ENCODE measurements around the gene PADI3. TPM values are rescaled to one million over a fixed set of nuclear protein-coding genes. Genes with fewer than 3 reads are reported as not detected.

PADI3 gene
- total RNA-seq, 1 experiment from 2014 or later, result not detected

DNA sequence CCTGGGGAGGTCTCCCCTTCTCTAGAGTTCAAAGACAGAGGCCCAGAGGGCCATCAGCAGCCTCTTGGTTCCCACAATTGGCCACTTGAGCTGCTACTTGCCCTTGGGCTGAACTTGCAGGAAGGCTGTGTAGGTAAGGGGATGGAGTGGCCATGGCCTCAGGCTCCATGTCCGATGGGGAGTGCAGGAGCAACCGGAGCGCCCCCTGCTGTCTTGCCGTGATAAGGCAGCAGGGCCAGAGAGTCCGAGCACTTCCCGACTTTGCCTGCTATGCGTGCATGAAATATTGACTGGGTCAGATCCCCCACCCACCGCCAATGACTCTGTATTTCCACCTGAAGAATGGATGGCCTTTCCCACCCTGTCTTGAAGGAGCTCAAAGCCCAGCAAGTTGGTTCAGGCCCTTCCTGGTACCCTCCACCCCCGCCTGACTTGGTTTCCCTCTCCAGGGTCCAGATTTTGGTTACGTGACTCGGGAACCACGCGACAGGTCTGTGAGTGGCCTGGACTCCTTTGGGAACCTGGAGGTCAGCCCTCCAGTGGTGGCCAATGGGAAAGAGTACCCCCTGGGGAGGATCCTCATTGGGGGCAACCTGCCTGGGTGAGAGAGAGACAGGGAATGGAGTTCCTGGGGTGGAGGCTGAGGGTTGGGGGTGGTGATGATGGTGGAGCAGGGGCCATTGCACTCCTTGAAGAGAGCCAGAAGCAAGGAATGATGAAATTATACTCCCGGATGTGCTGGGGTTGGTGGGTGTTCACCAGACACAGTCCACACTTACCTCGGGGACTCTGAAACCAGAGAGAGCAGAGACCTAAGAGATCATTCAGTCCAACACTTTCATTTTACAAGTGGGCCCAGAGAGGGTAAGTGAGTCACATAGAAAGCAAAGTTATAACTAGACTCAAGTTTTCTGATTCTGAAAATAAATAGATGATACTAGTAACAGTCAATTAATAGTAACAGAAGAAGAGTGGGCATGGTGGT, 25.6 kb downstream of the PADI3 start:
- Histone ChIP-seq H3K27me3 (ENCODE audit: low read length) (no peaks in the 10 kb centered on the region), H3K79me2 (ENCODE audit: low read length) (no peaks in the 10 kb centered on the region), H3K4me3 (ENCODE audit: low read length) (no peak overlapping the region), H4K20me1 (ENCODE audit: insufficient read depth, low read depth, low read length) (no peaks in the 10 kb centered on the region), H3K9ac (ENCODE audit: low read length) (no peak overlapping the region), H3K9me2 (replicated peaks; ENCODE audit: insufficient read depth, low read length) (no peaks in the 10 kb centered on the region), H3K27ac (ENCODE audit: low read length) (no peak overlapping the region), H2AFZ (ENCODE audit: low read length) (no peak overlapping the region), H3K36me3 (ENCODE audit: insufficient read depth, low read length) (no peaks in the 10 kb centered on the region), H3K4me1 (ENCODE audit: low read length) (no peaks in the 10 kb centered on the region), H3K4me2 (ENCODE audit: low read depth, low read length, poor library complexity, severe bottlenecking) (no peak overlapping the region), H3K9me3 (ENCODE audit: low read length) (no peaks in the 10 kb centered on the region)
- DNase-seq, result peak; percentile 84

DNA sequence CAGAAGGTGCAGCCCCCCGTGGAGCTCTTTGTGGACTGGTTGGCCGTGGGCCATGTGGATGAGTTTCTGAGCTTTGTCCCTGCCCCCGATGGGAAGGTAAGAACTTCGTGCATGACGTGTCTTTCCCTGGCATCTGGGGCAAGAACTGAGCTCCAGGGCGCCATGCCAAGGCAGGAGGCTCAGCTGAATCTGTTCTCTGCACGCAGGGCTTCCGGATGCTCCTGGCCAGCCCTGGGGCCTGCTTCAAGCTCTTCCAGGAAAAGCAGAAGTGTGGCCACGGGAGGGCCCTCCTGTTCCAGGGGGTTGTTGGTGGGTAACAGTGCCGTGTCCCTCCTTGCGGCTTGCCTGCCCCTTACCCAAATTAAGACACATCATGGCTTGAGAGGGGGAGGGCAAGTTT, 27.7 kb downstream of the PADI3 start:
- no peaks in the 10 kb centered on the region for H3K79me2 ChIP-seq (ENCODE audit: low read length)
- H2AFZ ChIP-seq (ENCODE audit: low read length), result no peak overlapping the region
- DNase-seq, result no peak
- H3K9me2 ChIP-seq (replicated peaks; ENCODE audit: insufficient read depth, low read length), result no peaks in the 10 kb centered on the region
- no peaks in the 10 kb centered on the region for H3K27me3 ChIP-seq (ENCODE audit: low read length)
- H4K20me1 ChIP-seq (ENCODE audit: insufficient read depth, low read depth, low read length), result no peaks in the 10 kb centered on the region
- H3K27ac ChIP-seq (ENCODE audit: low read length), result no peak overlapping the region
- no peak overlapping the region for H3K4me3 ChIP-seq (ENCODE audit: low read length)
- no peaks in the 10 kb centered on the region for H3K4me1 ChIP-seq (ENCODE audit: low read length)
- no peaks in the 10 kb centered on the region for H3K9me3 ChIP-seq (ENCODE audit: low read length)
- no peak overlapping the region for H3K4me2 ChIP-seq (ENCODE audit: low read depth, low read length, poor library complexity, severe bottlenecking)
- no peaks in the 10 kb centered on the region for H3K36me3 ChIP-seq (ENCODE audit: insufficient read depth, low read length)
- H3K9ac ChIP-seq (ENCODE audit: low read length), result no peak overlapping the region

DNA sequence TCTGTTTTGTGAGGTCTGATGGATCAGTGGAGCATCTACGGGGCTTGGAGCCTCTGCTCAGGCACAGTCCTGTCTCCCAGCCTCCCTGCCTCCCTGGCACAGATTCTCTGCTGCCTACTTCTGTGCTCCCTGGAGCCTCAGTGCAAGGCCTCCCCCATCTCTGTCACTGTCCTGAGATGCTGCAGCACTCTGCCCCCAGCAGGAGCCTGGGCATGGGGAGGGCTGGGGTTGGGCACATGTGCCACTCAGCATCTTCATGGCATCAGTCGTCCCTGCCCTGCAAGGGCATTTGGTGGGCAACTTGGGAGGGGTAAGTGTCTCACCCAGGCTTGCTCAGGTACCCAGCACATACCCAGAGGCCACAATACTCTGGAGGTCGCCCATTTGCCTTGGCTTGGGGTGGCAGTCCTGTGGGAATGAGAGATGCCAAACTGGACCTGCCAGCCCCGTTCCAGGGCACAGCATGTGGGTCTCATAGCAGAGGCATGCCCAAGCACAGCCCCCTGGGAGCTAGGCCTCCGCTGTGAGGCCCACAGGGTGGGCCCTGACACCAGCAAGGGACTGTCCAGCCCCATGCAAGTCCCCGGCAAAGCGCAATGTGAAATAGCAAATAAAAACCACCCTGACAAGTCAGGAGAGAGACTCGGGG, 28.7 kb downstream of the PADI3 start:
- no peak overlapping the region for H2AFZ ChIP-seq (ENCODE audit: low read length)
- H3K4me2 ChIP-seq (ENCODE audit: low read depth, low read length, poor library complexity, severe bottlenecking), result no peak overlapping the region
- H3K27ac ChIP-seq (ENCODE audit: low read length), result no peak overlapping the region
- no peaks in the 10 kb centered on the region for H3K36me3 ChIP-seq (ENCODE audit: insufficient read depth, low read length)
- no peaks in the 10 kb centered on the region for H3K79me2 ChIP-seq (ENCODE audit: low read length)
- no peaks in the 10 kb centered on the region for H4K20me1 ChIP-seq (ENCODE audit: insufficient read depth, low read depth, low read length)
- no peaks in the 10 kb centered on the region for H3K27me3 ChIP-seq (ENCODE audit: low read length)
- no peaks in the 10 kb centered on the region for H3K9me3 ChIP-seq (ENCODE audit: low read length)
- H3K9ac ChIP-seq (ENCODE audit: low read length), result no peak overlapping the region
- H3K9me2 ChIP-seq (replicated peaks; ENCODE audit: insufficient read depth, low read length), result no peaks in the 10 kb centered on the region
- no peaks in the 10 kb centered on the region for H3K4me1 ChIP-seq (ENCODE audit: low read length)
- no peak for DNase-seq
- H3K4me3 ChIP-seq (ENCODE audit: low read length), result no peak overlapping the region

DNA sequence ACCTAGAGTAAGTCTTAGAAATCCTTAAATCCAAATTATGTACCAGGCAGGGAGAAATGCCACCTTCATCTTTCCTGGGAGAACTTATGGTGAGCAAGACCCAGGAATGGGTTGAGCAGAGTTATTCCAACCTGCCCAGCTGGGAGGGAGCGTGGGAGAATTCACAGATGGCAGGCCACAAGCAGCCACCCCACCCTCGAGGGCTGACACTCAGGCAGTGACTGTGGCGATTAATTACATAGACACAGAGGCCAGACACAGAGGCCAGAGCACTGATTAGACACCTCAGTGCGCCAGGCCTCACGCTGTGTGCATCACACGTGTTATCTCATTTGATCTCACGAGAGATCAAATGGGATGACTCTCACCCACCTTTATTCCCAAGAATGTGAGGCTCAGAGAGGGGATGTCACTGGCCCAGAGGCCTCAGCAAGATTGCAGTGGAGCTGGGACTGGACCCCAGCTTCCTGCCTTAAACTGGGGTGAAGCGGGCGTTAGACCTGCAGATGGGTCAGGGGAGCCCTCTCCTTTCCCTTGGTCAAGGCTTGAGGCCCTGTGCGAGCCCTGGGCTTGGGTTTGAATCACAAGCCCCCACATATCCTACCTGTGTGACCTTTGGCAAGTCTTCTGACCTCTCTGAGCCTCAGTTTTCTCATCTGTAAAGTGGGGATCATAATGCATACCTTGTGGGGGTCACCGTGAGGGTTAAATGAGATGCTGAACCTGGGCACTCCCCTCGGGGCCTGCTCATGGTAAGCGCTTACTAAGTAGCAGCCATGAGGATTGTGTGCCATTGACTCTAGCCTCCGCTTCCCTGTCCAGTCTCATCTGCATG, 30.3 kb downstream of the PADI3 start:
- no peaks in the 10 kb centered on the region for H3K27me3 ChIP-seq (ENCODE audit: low read length)
- H3K79me2 ChIP-seq (ENCODE audit: low read length), result no peaks in the 10 kb centered on the region
- no peaks in the 10 kb centered on the region for H3K9me2 ChIP-seq (replicated peaks; ENCODE audit: insufficient read depth, low read length)
- no peaks in the 10 kb centered on the region for H3K4me1 ChIP-seq (ENCODE audit: low read length)
- H3K9me3 ChIP-seq (ENCODE audit: low read length), result no peaks in the 10 kb centered on the region
- no peak overlapping the region for H2AFZ ChIP-seq (ENCODE audit: low read length)
- no peak overlapping the region for H3K9ac ChIP-seq (ENCODE audit: low read length)
- H4K20me1 ChIP-seq (ENCODE audit: insufficient read depth, low read depth, low read length), result no peaks in the 10 kb centered on the region
- no peak overlapping the region for H3K27ac ChIP-seq (ENCODE audit: low read length)
- H3K4me3 ChIP-seq (ENCODE audit: low read length), result no peak overlapping the region
- no peaks in the 10 kb centered on the region for H3K36me3 ChIP-seq (ENCODE audit: insufficient read depth, low read length)
- H3K4me2 ChIP-seq (ENCODE audit: low read depth, low read length, poor library complexity, severe bottlenecking), result no peak overlapping the region
- DNase-seq, result no peak

DNA sequence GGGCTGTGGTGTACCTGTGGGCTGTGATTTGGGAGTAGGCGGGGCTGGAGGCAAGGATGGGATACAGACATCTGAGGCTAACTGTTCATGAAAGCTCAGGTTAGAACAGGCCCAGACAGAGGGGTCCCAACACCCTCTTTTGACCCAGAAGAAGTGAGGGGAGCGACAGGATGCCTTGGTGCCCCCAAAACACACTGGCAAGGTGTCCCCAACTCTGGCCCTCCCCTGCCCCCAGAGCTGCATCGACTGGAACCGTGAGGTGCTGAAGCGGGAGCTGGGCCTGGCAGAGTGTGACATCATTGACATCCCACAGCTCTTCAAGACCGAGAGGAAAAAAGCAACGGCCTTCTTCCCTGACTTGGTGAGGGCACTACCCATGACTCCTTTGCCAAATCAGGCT, 31.5 kb downstream of the PADI3 start:
- Histone ChIP-seq H3K27me3 (ENCODE audit: low read length) (no peaks in the 10 kb centered on the region), H3K9ac (ENCODE audit: low read length) (no peak overlapping the region), H3K27ac (ENCODE audit: low read length) (no peak overlapping the region), H3K4me2 (ENCODE audit: low read depth, low read length, poor library complexity, severe bottlenecking) (no peak overlapping the region), H3K9me3 (ENCODE audit: low read length) (no peaks in the 10 kb centered on the region), H3K4me1 (ENCODE audit: low read length) (no peaks in the 10 kb centered on the region), H3K79me2 (ENCODE audit: low read length) (no peaks in the 10 kb centered on the region), H2AFZ (ENCODE audit: low read length) (no peak overlapping the region), H3K4me3 (ENCODE audit: low read length) (no peak overlapping the region), H3K36me3 (ENCODE audit: insufficient read depth, low read length) (no peaks in the 10 kb centered on the region), H4K20me1 (ENCODE audit: insufficient read depth, low read depth, low read length) (no peaks in the 10 kb centered on the region), H3K9me2 (replicated peaks; ENCODE audit: insufficient read depth, low read length) (no peaks in the 10 kb centered on the region)
- no peak for DNase-seq

DNA sequence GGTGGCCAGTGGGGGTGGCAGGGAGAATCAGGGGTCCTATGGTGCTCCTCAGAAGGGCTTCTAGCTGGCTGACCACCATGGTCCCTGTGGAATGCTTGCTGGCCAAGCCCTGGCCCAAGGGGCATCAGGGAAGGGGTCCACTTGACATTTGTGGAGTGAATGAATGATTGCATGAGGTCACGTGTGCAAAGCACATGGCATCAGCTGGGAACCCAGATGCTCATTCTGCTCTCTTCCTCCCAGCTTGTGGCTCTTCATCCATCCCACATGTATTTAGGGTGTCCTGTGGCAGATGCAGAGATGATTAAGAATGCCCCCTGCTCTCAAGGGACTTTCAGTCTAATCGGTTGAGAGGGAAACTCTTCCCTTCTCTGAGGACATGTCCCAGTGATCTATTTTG, 32.0 kb downstream of the PADI3 start:
- Histone ChIP-seq H3K9me2 (replicated peaks; ENCODE audit: insufficient read depth, low read length) (no peaks in the 10 kb centered on the region), H3K4me3 (ENCODE audit: low read length) (no peak overlapping the region), H3K9ac (ENCODE audit: low read length) (no peak overlapping the region), H4K20me1 (ENCODE audit: insufficient read depth, low read depth, low read length) (no peaks in the 10 kb centered on the region), H2AFZ (ENCODE audit: low read length) (no peak overlapping the region), H3K4me1 (ENCODE audit: low read length) (no peaks in the 10 kb centered on the region), H3K9me3 (ENCODE audit: low read length) (no peaks in the 10 kb centered on the region), H3K27ac (ENCODE audit: low read length) (no peak overlapping the region), H3K36me3 (ENCODE audit: insufficient read depth, low read length) (no peaks in the 10 kb centered on the region), H3K79me2 (ENCODE audit: low read length) (no peaks in the 10 kb centered on the region), H3K4me2 (ENCODE audit: low read depth, low read length, poor library complexity, severe bottlenecking) (no peak overlapping the region), H3K27me3 (ENCODE audit: low read length) (no peaks in the 10 kb centered on the region)
- no peak for DNase-seq

DNA sequence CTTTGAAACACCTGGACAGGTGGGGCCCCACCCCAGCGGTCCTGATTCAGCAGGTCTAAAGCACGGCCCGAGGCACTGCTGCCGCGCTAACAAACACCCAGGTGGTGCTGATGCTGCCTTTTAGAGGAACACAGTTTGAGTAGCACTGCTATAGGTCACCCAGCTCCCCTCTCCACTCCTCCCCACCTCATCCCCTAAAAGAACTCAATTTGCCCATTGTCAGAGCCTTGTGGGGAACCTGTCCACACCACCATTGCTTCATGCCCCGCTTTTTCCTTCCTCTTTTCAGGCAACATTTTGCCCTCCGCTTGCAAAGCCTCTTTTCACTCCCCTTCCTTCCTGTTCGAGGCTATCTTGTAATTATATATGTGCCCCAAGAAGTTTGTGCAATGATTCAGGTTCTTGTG, 32.9 kb downstream of the PADI3 start:
- no peak overlapping the region for H3K4me2 ChIP-seq (ENCODE audit: low read depth, low read length, poor library complexity, severe bottlenecking)
- H3K4me3 ChIP-seq (ENCODE audit: low read length), result no peak overlapping the region
- no peak overlapping the region for H3K27ac ChIP-seq (ENCODE audit: low read length)
- H3K4me1 ChIP-seq (ENCODE audit: low read length), result no peaks in the 10 kb centered on the region
- H3K9me2 ChIP-seq (replicated peaks; ENCODE audit: insufficient read depth, low read length), result no peaks in the 10 kb centered on the region
- no peaks in the 10 kb centered on the region for H3K27me3 ChIP-seq (ENCODE audit: low read length)
- no peak for DNase-seq
- no peak overlapping the region for H3K9ac ChIP-seq (ENCODE audit: low read length)
- no peak overlapping the region for H2AFZ ChIP-seq (ENCODE audit: low read length)
- H3K79me2 ChIP-seq (ENCODE audit: low read length), result no peaks in the 10 kb centered on the region
- H4K20me1 ChIP-seq (ENCODE audit: insufficient read depth, low read depth, low read length), result no peaks in the 10 kb centered on the region
- H3K9me3 ChIP-seq (ENCODE audit: low read length), result no peaks in the 10 kb centered on the region
- no peaks in the 10 kb centered on the region for H3K36me3 ChIP-seq (ENCODE audit: insufficient read depth, low read length)

DNA sequence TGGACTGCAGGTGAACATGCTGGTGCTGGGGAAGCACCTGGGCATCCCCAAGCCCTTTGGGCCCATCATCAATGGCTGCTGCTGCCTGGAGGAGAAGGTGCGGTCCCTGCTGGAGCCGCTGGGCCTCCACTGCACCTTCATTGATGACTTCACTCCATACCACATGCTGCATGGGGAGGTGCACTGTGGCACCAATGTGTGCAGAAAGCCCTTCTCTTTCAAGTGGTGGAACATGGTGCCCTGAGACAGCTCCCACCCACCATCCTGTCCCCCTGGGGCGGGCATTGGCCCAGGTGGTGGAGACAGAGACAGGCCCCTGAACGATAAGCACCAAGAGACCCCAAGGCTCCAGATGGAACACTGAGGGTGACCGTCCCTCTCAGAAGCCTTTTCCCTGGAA, 33.9 kb downstream of the PADI3 start:
- H3K4me3 ChIP-seq (ENCODE audit: low read length), result no peak overlapping the region
- H3K79me2 ChIP-seq (ENCODE audit: low read length), result no peaks in the 10 kb centered on the region
- H3K4me2 ChIP-seq (ENCODE audit: low read depth, low read length, poor library complexity, severe bottlenecking), result no peak overlapping the region
- no peaks in the 10 kb centered on the region for H3K27me3 ChIP-seq (ENCODE audit: low read length)
- no peak overlapping the region for H3K27ac ChIP-seq (ENCODE audit: low read length)
- no peak overlapping the region for H3K9ac ChIP-seq (ENCODE audit: low read length)
- no peaks in the 10 kb centered on the region for H3K9me2 ChIP-seq (replicated peaks; ENCODE audit: insufficient read depth, low read length)
- no peak overlapping the region for H2AFZ ChIP-seq (ENCODE audit: low read length)
- H4K20me1 ChIP-seq (ENCODE audit: insufficient read depth, low read depth, low read length), result no peaks in the 10 kb centered on the region
- DNase-seq, result no peak
- H3K9me3 ChIP-seq (ENCODE audit: low read length), result no peaks in the 10 kb centered on the region
- no peaks in the 10 kb centered on the region for H3K36me3 ChIP-seq (ENCODE audit: insufficient read depth, low read length)
- no peaks in the 10 kb centered on the region for H3K4me1 ChIP-seq (ENCODE audit: low read length)

Measured in Karpas-422 (cell line).